GM12891 (cell line): ENCODE results near the gene TMEM132D.

Experiments
- PAX5 ChIP-seq: IDR thresholded peaks from 2 replicates; pipeline ENCODE4 v1.6.1; 2011; ENCODE audit warnings: low read length, moderate library complexity, mild to moderate bottlenecking; ENCODE audit not compliant: insufficient read depth, severe bottlenecking
- POLR2A ChIP-seq: IDR thresholded peaks from 2 replicates; pipeline ENCODE4 v1.6.1; 2011; ENCODE audit warnings: low read depth, low read length, control low read depth
- POLR2AphosphoS5 ChIP-seq: IDR thresholded peaks from 2 replicates; pipeline ENCODE4 v1.6.1; 2011; ENCODE audit warnings: low read depth, low read length, control low read depth

GRCh38 chr12:129826273-129826672 is 77.6 kb downstream of the TMEM132D start:
- TF ChIP-seq POLR2A (no peak), POLR2AphosphoS5 (no peak), PAX5 (no peak)
